Adrenal gland (tissue), 5 donors: ENCODE measurements around the gene OIT3.

ENCODE experiments used
- CTCF ChIP-seq, 6 experiments: fragments of 450-650 bp in 4 of 6; fragments of 200-600 bp in 2 of 6; sonication (generic) in 1 of 6; IDR thresholded peaks; 1 replicate in 5 of 6; 2 replicates in 1 of 6; pipeline versions ENCODE4 v1.5.1 to v1.8.0; 2016 to 2021; ENCODE audit warnings: antibody characterized with exemption in 6 of 6, mild to moderate bottlenecking in 2 of 6, moderate library complexity in 1 of 6
- POLR2A ChIP-seq, 2 donors: fragments of 450-650 bp; IDR thresholded peaks; one replicate each; pipeline ENCODE4 v1.6.1; 2017; ENCODE audit warnings: antibody characterized with exemption in 2 of 2, mild to moderate bottlenecking in 2 of 2, moderate library complexity in 1 of 2
- donor health status: DM: no; HTN: no; CAD: no.

- no peak for TF ChIP-seq CTCF (IDR thresholded peaks at IDR 0.05)
- TF ChIP-seq POLR2A (IDR thresholded peaks at IDR 0.05): no peak
These were observed 55.2 kb downstream of the OIT3 start for GRCh38 chr10:72948762-72949161.
